Left lung (tissue), 10 donors: ENCODE measurements around the gene LOXHD1. TPM values are rescaled to one million over a fixed set of nuclear protein-coding genes. Genes with fewer than 3 reads are reported as not detected.
A peak's percentile ranks its signal among the peaks of the same experiment; 100 is the strongest.

ENCODE experiments used
- ATAC-seq: fragments of 200-7000 bp; cut with Tn5 transposase; one replicate; pipeline ENCODE4 v1.9.1; 2020; ENCODE audit warnings: moderate library complexity
- DNase-seq, 4 donors: peaks; one replicate each; pipeline ENCODE4 v3.0.0-alpha.2; 2013 to 2020
- H3K27ac ChIP-seq, 2 donors: fragments of 200-600 bp; sonication (generic) in 1 of 2; one replicate each; pipeline versions ENCODE4 v1.5.0 to v1.8.0; 2020 to 2021
- H3K27me3 ChIP-seq, 2 donors: fragments of 200-600 bp; sonication (generic) in 1 of 2; one replicate each; pipeline versions ENCODE4 v1.5.0 to v1.8.0; 2020 to 2021
- H3K36me3 ChIP-seq, 2 donors: fragments of 200-600 bp; sonication (generic) in 1 of 2; one replicate each; pipeline versions ENCODE4 v1.5.0 to v1.8.0; 2020 to 2021
- H3K4me1 ChIP-seq, 2 donors: fragments of 200-600 bp; one replicate each; pipeline ENCODE4 v1.8.0; 2021
- H3K4me3 ChIP-seq, 2 donors: fragments of 200-600 bp; sonication (generic) in 1 of 2; one replicate each; pipeline versions ENCODE4 v1.5.0 to v1.8.0; 2020 to 2021; ENCODE audit warnings: mild to moderate bottlenecking in 1 of 2
- H3K9me3 ChIP-seq, 2 donors: fragments of 200-600 bp; sonication (generic) in 1 of 2; one replicate each; pipeline versions ENCODE4 v1.5.0 to v1.8.0; 2020 to 2021
- intact Hi-C, 2 donors: fragments of 100-400 bp; cut with DNase I; formaldehyde crosslinking; loops; one replicate each; pipeline versions ENCODE4 v1.11.2 to v1.14.2; 2022
- polyA plus RNA-seq, 6 donors: library from polyadenylated mRNA; unstranded; fragments of 120-200 nt; gene quantifications; one replicate each; pipeline ENCODE4 v1.2.1, GENCODE V29; 2013; ENCODE audit not compliant: insufficient read length in 6 of 6
- total RNA-seq, 2 donors: library from RNA; stranded (reverse); fragmentation: NEBNext Ultra II Directional; extraction: Animal tissue kit (Norgen Biotek cat#: 25700); gene quantifications; one replicate each; pipeline ENCODE4 v1.2.1, GENCODE V29; 2021
- TF ChIP-seq, protein P1 (sequence below), 2 donors: fragments of 200-600 bp; sonication (generic) in 1 of 2; IDR thresholded peaks; one replicate each; pipeline versions ENCODE4 v1.5.0 to v1.8.0; 2021; ENCODE audit warnings: antibody characterized with exemption in 2 of 2
- donor health status: DM: no; HTN: yes; CAD: no.
- donor health status: DM: no; HTN: no; CAD: no.

LOXHD1 gene
- total and polyA plus RNA-seq, 8 donors: 0.52 to 2.0 (median 1.2) TPM

GRCh38 chr18:46615720-46616119 is 41.3 kb downstream of the LOXHD1 start:
- DNase-seq (no peak), ATAC-seq (no peak)
- no peaks in the 10 kb centered on the region for H3K27me3 ChIP-seq
- no peak overlapping the region for H3K27ac ChIP-seq
- intact Hi-C loops: no loop called here
- H3K9me3 ChIP-seq: no peaks in the 10 kb centered on the region
- TF ChIP-seq, protein P1, sequence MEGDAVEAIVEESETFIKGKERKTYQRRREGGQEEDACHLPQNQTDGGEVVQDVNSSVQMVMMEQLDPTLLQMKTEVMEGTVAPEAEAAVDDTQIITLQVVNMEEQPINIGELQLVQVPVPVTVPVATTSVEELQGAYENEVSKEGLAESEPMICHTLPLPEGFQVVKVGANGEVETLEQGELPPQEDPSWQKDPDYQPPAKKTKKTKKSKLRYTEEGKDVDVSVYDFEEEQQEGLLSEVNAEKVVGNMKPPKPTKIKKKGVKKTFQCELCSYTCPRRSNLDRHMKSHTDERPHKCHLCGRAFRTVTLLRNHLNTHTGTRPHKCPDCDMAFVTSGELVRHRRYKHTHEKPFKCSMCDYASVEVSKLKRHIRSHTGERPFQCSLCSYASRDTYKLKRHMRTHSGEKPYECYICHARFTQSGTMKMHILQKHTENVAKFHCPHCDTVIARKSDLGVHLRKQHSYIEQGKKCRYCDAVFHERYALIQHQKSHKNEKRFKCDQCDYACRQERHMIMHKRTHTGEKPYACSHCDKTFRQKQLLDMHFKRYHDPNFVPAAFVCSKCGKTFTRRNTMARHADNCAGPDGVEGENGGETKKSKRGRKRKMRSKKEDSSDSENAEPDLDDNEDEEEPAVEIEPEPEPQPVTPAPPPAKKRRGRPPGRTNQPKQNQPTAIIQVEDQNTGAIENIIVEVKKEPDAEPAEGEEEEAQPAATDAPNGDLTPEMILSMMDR (IDR thresholded peaks at IDR 0.05): no peak
- no peak overlapping the region for H3K4me3 ChIP-seq
- no peaks in the 10 kb centered on the region for H3K4me1 ChIP-seq
- no peaks in the 10 kb centered on the region for H3K36me3 ChIP-seq

- no peak for ATAC-seq
- Histone ChIP-seq H3K36me3 (no peaks in the 10 kb centered on the region), H3K9me3 (no peaks in the 10 kb centered on the region), H3K4me1 (no peaks in the 10 kb centered on the region), H3K4me3 (no peak overlapping the region), H3K27ac (no peak overlapping the region), H3K27me3 (peaks cover 0 to 6% of the 10 kb centered on the region in 2 donors)
- DNase-seq: no peak
- intact Hi-C loops: no loop called here
- TF ChIP-seq, protein P1 (IDR thresholded peaks at IDR 0.05): no peak
Measured at GRCh38 chr18:46609048-46609447, 48.0 kb downstream of the LOXHD1 start.

GRCh38 chr18:46607926-46608325 is 49.1 kb downstream of the LOXHD1 start:
- Histone ChIP-seq H3K27ac (no peak overlapping the region), H3K27me3 (peaks cover 0 to 6% of the 10 kb centered on the region in 2 donors), H3K4me3 (no peak overlapping the region), H3K4me1 (no peaks in the 10 kb centered on the region), H3K36me3 (no peaks in the 10 kb centered on the region), H3K9me3 (no peaks in the 10 kb centered on the region)
- no peak for DNase-seq
- intact Hi-C loops: no loop called here
- TF ChIP-seq, protein P1 (IDR thresholded peaks at IDR 0.05): no peak
- no peak for ATAC-seq

GRCh38 chr18:46601141-46601805 is 55.7 kb downstream of the LOXHD1 start:
- TF ChIP-seq, protein P1 (IDR thresholded peaks at IDR 0.05): no peak
- peak overlapping the region in 1 of 2 donors; percentile 70 for H3K27ac ChIP-seq
- no peaks in the 10 kb centered on the region for H3K9me3 ChIP-seq
- no peaks in the 10 kb centered on the region for H3K27me3 ChIP-seq
- DNase-seq (peak in 1 of 4 donors; percentile 7), ATAC-seq (no peak)
- no peaks in the 10 kb centered on the region for H3K36me3 ChIP-seq
- intact Hi-C loops: no loop called here
- H3K4me3 ChIP-seq: peak overlapping the region in 1 of 2 donors; percentile 6
- peaks cover 0 to 9% of the 10 kb centered on the region in 2 donors for H3K4me1 ChIP-seq

DNA sequence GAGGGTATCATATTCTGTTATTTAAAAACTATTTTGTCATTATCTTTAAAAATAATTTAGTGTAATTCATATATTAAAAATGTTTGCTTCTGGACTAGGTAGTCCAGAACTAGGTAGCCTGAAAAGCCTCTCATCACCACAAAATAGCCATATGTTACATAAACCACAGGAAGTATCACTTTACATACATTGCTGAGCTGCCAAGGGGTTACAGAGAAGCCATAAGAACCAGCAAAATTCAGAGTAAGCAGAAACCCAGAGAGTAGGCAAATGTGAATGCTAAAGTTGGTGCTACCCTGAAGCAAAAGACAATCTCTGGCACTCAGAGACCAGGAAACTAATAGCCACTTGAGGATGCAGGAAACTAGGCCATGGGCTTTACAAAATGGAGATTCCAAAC is 60.9 kb downstream of the LOXHD1 start:
- ATAC-seq: no peak
- TF ChIP-seq, protein P1 (IDR thresholded peaks at IDR 0.05): no peak
- DNase-seq: no peak
- peaks cover 0 to 7% of the 10 kb centered on the region in 2 donors for H3K4me1 ChIP-seq
- intact Hi-C loops: no loop called here
- H3K27ac ChIP-seq: no peak overlapping the region
- no peaks in the 10 kb centered on the region for H3K36me3 ChIP-seq
- no peak overlapping the region for H3K4me3 ChIP-seq
- no peaks in the 10 kb centered on the region for H3K27me3 ChIP-seq
- H3K9me3 ChIP-seq: no peaks in the 10 kb centered on the region
